NCI-H1436 (cell line): Measurements from ENCODE around the gene OAS3.

Source experiments
- DNase-seq: peaks from one replicate; lab custom pipeline; 2025; lab: John Stamatoyannopoulos, UW

The OAS3 gene

DNA sequence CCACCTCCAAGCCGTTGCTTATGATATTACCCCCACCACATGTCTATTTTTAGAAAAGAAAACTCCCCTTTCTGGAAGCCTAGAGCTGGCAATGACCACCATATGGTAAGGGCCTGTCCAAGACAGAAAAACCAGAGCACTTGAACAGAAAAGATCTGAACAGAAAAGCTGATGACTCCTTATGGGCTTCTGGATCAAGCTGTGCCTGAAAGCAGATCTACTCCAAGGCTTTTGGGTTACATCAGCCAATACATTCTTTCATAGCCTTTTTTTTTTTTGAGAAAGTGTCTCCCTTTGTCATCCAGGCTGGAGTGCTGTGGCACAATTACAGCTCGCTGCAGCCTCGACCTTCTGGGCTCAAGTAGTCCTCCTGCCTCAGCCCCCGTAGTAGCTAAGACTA is 23.3 kb downstream of the OAS3 start:
- no peak for DNase-seq

DNA sequence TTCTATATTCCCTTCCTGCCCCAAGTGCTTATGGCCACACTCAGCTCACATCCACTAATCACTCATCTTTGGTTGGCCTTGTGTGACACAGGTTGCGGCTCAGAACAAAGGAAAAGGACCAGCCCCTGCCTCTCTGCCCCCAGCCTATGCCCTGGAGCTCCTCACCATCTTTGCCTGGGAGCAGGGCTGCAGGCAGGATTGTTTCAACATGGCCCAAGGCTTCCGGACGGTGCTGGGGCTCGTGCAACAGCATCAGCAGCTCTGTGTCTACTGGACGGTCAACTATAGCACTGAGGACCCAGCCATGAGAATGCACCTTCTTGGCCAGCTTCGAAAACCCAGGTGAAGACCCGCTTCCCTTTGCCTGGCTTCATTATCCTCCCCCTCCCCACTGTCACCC is 24.3 kb downstream of the OAS3 start:
- DNase-seq: no peak

DNA sequence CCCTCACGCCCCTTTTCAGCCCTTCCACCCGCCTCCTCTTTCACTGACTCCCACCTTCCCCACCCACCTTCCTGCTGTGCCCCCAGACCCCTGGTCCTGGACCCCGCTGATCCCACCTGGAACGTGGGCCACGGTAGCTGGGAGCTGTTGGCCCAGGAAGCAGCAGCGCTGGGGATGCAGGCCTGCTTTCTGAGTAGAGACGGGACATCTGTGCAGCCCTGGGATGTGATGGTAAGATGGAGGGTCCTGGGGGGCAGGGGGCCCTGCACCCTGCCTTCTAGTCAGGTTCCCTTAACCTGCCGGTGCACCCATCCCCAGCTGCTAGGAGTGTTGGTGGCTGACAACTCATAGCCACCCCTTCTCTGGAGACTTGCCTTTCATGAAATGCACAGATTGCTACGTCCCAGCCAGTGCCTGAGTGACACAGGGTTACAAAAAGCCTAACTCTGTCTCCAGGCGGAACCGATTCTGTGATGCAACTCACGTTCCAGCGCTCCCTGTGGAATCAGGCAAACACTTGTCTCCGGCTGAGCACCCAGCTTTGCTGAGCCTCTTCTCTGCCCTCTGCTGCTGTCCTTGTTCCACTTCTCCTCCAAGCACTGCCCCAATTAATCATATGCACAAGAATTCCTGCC is 25.1 kb downstream of the OAS3 start:
- DNase-seq: no peak

DNA sequence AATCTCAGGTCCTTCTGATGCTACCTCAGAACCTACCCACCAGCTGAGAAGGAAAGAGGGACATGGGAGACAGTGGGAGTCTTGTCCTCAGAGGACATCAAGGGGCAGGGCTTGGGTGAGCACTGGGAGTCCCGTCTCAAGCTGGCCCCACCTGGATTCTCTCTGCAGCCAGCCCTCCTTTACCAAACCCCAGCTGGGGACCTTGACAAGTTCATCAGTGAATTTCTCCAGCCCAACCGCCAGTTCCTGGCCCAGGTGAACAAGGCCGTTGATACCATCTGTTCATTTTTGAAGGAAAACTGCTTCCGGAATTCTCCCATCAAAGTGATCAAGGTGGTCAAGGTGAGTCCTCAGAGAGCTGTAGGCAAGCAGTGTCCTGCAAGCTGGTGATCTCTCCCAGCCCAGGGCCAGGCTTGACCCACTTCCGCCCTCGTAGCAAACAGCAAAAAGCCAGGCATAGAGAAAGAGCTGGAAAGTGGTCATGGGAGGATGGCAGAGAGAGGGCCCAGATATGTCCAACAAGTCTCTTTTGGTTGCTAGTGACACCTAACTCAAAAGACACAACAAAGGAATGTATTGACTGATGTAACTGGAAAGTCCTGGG is 25.9 kb downstream of the OAS3 start:
- DNase-seq: no peak

DNA sequence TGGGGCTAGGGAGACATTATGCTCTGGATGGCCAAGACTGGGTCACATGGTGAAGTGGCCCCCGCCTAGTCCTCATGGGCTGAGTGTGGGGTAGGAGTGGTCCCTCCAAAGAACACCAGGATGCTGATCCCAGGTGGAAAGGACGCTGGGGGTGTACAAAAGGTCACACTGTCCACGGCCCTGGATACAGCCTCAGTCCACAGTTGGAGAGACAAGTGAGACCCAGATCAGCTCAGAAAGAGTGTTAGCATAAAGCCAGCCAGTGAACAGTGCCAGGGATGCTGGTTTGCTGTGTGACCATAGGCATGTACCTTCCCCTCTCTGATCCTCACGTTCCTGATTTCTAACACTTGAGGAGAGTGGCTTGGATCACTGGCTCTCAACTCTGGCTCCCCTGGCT is 26.6 kb downstream of the OAS3 start:
- no peak for DNase-seq

DNA sequence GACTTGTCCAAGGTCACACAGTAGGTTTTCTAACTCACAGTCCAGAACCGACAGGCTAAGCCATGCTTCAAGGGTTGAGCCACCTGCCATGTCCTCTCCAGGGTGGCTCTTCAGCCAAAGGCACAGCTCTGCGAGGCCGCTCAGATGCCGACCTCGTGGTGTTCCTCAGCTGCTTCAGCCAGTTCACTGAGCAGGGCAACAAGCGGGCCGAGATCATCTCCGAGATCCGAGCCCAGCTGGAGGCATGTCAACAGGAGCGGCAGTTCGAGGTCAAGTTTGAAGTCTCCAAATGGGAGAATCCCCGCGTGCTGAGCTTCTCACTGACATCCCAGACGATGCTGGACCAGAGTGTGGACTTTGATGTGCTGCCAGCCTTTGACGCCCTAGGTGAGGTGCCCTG is 27.4 kb downstream of the OAS3 start:
- DNase-seq: no peak

DNA sequence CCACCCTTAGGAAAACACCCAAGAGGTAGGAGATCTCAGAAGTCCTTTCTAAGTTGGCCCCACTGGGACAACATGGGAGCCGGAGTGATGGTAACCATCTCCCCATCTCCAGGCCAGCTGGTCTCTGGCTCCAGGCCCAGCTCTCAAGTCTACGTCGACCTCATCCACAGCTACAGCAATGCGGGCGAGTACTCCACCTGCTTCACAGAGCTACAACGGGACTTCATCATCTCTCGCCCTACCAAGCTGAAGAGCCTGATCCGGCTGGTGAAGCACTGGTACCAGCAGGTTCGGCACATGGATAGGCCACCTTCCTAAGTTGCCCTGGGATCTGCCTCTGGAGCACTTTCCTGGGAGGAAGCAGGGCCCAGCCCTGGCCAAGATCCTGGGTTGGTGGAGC is 29.0 kb downstream of the OAS3 start:
- DNase-seq: no peak

DNA sequence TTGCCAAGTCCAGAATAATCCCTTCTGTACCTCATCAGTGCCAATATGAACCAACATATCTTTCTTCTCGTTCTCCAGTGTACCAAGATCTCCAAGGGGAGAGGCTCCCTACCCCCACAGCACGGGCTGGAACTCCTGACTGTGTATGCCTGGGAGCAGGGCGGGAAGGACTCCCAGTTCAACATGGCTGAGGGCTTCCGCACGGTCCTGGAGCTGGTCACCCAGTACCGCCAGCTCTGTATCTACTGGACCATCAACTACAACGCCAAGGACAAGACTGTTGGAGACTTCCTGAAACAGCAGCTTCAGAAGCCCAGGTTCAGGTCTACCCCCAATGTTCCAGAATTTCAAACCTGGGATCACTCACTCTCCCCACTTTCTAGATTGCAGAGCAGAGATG is 29.6 kb downstream of the OAS3 start:
- DNase-seq: no peak

DNA sequence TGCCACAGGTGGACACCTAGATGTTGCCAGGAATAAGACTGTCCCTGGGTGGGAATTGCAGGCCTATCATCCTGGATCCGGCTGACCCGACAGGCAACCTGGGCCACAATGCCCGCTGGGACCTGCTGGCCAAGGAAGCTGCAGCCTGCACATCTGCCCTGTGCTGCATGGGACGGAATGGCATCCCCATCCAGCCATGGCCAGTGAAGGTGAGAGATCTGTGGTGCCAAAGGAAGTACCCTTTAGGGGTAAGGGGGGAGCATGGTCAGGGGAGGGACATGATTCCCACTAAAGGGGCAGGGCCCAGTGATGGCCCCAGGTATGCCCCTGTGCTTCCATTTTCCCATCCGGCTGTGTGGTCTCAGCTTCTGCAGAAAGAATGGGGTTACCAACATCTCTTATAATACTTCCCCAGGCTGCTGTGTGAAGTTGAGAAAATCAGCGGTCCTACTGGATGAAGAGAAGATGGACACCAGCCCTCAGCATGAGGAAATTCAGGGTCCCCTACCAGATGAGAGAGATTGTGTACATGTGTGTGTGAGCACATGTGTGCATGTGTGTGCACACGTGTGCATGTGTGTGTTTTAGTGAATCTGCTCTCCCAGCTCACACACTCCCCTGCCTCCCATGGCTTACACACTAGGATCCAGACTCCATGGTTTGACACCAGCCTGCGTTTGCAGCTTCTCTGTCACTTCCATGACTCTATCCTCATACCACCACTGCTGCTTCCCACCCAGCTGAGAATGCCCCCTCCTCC is 31.5 kb downstream of the OAS3 start:
- DNase-seq: no peak

DNA sequence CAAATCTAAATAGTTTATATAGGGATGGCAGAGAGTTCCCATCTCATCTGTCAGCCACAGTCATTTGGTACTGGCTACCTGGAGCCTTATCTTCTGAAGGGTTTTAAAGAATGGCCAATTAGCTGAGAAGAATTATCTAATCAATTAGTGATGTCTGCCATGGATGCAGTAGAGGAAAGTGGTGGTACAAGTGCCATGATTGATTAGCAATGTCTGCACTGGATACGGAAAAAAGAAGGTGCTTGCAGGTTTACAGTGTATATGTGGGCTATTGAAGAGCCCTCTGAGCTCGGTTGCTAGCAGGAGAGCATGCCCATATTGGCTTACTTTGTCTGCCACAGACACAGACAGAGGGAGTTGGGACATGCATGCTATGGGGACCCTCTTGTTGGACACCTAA is 32.1 kb downstream of the OAS3 start:
- DNase-seq: no peak

DNA sequence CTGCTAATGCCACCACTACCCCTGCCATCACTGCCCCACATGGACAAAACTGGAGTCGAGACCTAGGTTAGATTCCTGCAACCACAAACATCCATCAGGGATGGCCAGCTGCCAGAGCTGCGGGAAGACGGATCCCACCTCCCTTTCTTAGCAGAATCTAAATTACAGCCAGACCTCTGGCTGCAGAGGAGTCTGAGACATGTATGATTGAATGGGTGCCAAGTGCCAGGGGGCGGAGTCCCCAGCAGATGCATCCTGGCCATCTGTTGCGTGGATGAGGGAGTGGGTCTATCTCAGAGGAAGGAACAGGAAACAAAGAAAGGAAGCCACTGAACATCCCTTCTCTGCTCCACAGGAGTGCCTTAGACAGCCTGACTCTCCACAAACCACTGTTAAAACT is 33.0 kb downstream of the OAS3 start:
- no peak for DNase-seq

DNA sequence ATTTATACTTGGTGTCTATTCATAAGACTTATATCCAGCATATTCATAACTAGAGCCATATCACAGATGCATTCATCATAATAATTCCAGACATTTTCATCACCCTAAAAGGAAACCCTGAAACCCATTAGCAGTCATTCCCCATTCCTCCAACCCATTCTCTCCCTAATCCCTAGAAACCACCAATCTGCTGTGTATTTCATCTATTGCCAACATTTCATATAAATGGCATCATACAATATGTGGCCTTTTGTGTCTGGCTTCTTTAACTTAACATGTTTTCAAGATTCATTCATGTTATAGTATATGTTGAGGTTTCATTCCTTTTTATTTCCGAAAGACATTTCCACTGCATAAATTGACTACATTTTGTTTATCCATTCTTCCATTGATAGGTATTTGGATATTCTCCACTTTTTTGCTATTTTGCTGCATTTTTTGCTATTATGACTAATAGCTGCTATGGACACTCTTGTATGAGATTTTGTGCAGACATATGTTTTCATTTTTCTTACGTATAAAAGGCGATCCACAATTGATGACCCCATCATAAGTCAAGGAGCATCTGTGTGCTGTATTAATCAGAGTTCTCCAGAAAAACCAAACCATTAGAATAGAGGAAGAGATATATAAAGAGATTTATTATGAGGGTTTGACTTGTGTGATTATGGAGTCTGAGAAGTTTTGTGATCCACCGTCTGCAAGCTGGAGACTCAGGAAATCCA is 34.9 kb downstream of the OAS3 start:
- DNase-seq: no peak

DNA sequence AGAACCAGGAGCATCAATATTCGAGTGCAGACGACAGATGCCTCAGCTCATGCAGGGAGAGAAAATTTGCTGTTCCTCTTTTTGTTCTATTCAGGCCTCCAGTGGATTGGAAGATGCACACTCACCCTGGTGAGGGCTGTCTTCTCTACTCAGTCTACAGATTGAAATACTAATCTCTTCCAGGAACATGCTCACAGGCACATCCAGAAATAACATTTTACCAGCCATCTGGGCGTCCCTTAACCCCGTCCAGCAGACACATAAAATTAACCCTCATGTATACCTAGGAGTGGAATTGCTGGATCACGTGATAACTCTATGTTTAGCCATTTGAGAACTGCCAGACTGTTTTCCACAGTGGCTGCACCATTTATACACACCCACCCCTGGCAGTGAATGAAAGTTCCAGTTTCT is 35.6 kb downstream of the OAS3 start:
- DNase-seq: no peak

DNA sequence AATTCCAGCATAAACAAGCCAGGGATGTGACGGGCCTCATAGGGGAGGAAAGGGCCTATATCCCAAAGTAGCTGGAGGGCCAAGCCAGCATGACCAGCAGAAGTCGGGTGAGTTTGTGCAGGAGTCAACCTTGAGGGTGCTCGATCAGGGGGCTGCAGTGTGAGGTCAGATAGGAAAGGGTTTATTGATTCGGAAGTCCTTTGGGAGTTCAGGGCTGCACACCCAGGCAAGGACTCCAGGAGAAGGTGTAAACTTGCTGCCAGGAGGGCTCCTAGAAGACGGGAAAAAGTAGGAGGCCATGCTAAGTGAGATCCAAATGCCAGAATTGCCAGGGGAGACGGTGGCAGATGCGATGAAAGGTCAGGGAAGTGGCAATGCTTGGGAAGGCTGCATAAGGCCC is 36.6 kb downstream of the OAS3 start:
- no peak for DNase-seq

DNA sequence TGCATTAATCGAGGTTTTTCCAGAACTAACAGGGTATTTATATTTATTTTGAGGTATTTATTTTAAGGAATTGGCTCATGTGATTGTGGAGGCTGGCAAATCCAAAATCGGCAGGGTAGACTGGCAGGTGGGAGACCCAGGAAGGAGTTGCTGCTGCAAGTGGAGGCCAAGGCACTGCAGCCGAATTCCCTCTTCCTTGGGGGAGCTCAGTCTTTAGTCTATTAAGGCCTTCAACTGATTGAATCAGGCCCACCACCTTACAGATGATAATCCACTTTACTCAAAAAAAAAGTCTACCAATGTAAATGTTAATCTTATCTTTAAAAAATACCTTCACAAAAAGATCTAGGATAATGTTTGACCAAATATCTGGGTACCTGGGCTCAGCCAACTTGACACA is 38.9 kb downstream of the OAS3 start:
- no peak for DNase-seq

DNA sequence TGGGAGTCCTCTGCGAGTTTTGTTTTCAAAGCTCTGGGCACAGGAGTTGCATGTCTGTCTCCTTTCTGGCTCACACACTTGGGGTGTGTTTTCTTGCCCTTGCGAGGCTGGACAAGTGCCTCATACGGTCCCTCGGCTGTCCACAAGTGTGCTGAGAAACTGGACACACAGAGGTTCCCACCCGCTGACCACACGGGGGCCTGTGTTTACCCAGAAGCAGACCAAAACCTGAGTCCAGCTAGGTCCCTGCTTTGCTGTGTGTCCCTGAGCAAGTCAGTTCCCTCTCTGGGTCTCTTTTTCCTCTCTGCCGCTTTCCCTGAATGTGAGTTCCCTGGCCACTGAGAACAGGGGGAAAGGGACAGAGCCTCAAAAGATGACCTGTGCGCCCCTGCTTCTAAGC is 39.4 kb downstream of the OAS3 start:
- no peak for DNase-seq

DNA sequence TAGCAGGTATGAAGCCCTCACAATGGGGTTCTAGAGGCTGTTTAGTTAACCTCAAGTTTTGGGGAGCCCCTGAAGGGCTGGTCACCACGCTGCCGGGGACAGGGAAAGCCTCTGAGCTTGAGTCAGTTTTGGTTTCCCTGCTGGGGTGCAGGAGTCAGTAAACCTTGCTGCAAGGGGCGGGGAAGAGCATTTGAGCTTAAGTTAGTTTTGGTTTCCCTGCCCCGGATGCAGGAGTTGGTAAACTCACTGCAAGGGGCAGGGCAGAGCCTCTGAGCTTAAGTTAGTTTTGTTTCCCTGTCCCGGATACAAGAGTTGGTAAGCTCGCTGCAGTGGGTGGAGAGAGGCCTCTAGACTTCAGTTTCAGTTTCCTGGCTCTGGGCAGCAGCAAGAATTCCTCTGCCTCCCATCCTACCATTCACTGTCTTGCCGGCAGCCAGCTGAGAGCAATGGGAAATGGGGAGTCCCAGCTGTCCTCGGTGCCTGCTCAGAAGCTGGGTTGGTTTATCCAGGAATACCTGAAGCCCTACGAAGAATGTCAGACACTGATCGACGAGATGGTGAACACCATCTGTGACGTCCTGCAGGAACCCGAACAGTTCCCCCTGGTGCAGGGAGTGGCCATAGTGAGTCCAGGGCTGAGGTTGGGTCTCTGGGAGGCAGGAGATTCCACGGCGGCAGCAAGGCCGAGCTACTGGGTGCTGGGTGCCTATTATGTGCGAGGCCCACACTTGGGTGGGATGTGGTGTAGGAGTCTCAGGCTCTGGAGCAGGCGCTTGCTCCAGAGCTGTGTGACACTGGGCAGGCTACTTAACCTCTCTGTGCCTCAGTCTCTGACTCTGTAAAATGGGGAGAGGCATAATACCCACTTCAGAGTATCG is 40.1 kb downstream of the OAS3 start, which contains the start of gene OAS2:
TSS of gene OAS2 (plus strand) at position 357 of the 878 bp plus-strand sequence. CDS start at position 447, 90 bp downstream.
- no peak for DNase-seq

DNA sequence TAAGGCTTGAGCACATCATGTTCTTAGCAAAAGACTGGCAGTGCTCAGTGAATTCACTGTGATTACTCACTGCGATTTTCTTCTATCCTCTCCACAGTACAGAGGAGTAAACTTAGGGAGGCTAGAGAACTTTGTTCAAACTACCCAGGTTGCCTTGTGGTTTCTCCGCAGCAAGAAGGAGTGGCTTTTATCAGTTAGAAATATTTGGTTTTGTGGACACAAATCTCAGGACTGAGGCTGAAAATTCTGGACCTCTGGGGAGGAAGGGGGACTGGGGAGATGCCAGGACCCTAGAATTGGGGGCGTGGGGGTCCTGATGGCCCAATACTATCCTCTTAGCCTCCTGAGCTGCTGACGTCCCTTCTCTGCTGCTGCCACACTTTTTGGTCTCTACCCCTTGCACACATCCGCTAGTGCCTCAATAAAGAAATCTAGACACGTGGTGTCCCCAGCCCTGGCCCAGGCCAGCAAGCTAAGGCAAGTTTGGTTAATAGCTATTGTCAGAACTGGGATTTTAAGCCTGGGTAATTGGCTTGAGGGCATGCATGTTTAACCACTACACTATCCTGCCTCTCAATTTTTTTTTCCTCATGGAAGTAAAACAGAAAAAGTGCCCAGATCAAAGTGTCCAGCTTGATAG is 40.9 kb downstream of the OAS3 start:
- DNase-seq: no peak

DNA sequence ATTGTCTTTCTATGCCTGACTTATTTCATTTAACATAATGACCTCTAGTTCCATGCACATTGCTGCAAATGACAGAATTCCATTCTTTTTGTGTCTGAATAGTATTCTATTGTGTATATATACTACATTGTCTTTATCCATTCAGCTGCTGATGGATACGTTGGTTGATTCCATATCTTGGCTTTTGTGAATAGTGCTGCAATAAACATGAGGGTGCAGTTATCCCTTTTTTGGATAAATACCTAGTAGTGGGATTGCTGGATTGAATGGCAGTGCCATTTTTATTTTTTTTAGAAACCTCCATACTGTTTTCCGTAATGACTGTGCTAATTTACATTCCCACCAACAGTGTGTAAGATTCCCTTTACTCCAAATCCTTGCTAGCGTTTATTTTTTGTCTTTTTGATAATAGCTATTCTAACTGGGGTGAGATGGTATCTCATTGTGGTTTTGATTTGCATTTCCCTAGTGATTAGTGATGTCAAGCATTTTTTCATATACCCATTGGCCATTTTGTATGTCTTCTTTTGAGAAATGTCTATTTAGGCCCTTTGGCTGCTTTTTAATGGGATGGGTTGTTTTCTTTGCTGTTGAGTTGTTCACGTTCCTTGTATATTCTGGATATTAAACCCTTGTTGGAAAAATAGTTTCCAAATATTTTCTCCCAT is 42.4 kb downstream of the OAS3 start:
- DNase-seq: no peak

DNA sequence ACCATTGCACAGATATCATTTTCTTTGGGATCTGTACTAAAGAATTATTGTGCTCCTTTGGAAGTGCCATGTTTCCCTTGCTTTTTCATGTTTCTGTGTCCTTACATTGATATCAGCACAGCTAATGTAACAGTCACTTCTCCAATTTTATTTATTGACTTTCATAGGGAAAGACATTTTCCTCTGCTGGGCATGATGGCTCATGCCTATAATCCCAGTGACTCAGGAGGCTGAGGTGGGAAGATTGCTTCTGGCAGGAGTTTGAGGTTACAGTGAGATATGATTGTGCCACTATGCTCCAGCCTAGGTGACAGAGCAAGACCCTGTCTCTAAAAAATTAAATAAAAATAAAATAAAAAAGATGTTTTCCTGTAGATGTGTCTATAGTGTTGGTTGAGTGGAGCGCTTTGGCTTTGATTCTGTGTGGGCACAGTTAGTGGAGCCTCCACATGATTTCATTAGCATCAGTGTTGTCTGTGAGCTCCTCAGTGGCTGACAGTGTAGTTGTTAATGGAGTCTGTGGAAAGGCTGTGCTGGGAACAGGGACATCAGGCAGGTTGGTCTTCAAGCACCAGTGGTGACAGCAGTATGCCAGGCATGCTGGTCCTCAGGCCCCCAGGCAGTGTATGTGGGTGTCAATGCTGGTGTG is 47.5 kb downstream of the OAS3 start:
- no peak for DNase-seq
